GM21447 (cell line): ENCODE data around the gene GABPB1.

Source experiments
- ATAC-seq: cut with Tn5 transposase; IDR thresholded peaks from one replicate; pipeline ENCODE4 v1.9.1; 2021; ENCODE audit not compliant: unreplicated experiment

Gene GABPB1

DNA sequence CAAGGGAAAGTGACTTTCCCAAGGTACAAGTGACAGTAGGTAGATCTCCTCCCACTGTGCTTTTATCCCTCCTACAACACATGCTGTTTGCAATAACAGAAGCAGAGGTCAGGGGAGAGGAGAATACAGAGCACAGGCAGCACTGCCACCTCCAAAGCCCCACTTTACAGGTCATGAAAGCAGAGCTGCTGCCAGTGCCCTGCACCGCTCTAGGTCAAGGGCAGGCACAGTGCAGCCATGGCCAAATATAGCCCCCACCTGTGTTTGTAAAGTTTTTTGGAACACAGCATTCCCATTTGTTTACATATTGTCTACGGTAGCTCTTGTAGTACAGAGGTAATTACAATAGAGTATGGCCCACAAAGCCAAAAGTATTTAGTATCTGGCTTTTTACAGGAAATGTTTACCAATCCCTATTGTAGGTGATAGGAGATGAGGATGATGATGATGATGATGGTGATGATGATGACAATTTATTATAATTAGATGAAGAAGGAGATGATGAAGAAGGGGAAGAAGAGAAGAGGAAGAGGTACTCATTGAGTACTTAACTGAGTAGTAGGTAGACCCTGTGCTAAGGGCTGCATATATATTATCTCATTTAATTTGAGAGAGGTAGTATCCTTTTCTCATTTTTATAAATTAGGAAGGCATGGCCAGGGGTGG, 109.9 kb downstream of the GABPB1 start:
- ATAC-seq = no peak

- ATAC-seq = no peak
These were observed 110.8 kb downstream of the GABPB1 start for GRCh38 chr15:50244153-50244552.

DNA sequence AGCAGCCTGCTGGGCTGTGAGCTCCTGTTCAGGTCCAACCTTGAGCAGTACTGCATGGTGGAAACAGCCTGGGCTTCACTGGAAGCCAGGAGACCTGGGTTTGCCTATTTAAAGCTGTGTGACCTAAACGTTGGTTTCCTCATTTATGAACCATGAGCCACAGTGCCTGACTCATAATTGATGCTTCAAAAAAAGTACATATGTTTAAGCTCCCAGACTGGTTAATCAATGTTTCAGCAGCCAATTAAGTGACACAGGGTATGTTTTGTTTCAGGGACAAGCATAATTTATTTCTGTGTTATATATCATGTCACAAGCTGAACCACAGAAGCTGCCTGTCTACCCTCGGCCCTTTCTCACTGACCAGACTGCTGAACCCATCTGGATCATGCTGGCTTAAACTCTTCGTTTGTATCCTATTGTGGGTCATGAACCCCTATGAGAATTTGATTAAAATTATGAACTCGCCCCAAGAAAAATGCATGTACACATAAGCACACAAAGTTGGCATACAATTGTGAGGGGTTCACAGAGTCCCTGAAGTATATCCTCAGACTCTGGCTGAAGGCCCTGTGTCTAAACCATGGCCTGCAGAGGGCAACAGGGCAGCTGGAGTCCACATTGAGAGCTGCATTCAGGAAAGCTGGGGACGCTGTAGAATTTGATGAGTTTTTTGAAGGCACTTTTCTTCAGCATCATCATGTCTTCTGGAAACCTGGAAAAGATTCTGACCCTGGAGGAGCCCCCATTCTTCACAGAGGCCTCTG, 113.1 kb downstream of the GABPB1 start:
- no peak for ATAC-seq

DNA sequence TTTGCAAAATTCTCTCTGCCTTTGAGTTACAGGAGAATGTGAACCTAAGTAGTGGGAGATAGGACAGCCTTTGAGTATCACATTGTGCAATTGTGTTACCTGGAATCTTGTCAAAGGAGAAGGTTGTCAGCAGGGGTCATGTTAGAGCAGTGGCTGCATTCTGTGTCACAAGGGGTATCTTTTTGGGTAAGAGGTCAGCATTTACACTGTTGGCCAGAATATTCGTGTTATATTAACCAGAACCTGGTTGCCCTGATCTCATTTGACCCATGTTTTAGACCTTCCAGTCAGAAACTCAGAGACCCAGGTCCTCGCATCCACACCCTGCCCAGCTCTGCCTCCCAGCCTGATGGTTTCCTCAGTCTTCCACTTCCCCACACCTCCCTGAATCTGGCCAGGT, 116.7 kb downstream of the GABPB1 start:
- ATAC-seq = no peak

- ATAC-seq = no peak
These were observed 118.6 kb downstream of the GABPB1 start for GRCh38 chr15:50236433-50236832.

DNA sequence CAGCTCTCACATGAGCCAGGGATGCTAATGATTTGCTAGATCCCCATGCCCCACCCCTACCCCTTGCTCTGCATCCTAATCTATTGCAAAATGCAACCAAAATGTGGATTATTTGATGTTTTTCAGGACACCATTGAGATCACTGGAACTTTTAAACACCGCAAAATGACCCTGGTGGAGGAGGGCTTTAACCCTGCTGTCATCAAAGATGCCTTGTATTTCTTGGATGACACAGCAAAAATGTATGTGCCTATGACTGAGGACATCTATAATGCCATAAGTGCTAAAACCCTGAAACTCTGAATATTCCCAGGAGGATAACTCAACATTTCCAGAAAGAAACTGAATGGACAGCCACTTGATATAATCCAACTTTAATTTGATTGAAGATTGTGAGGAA, 119.2 kb downstream of the GABPB1 start:
- ATAC-seq = no peak

DNA sequence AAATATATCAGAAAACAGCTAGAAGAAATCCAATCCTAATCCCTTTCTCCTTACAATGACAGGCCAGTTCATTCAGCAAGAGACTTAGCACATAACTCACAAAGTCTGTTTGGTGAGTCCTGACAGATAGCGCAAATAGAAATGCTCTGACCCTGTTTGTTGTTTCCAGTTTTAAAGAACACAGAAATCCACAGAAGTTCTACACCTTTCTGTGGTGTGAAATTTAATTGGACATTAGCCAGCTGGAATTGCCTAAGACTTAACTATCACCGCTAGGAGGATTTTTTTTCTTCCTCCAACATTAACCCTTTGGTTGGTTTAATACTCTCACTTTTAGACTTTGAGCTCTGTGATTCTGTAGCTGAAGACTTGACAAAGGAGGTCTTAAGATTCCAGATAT, 120.2 kb downstream of the GABPB1 start:
- ATAC-seq = no peak

DNA sequence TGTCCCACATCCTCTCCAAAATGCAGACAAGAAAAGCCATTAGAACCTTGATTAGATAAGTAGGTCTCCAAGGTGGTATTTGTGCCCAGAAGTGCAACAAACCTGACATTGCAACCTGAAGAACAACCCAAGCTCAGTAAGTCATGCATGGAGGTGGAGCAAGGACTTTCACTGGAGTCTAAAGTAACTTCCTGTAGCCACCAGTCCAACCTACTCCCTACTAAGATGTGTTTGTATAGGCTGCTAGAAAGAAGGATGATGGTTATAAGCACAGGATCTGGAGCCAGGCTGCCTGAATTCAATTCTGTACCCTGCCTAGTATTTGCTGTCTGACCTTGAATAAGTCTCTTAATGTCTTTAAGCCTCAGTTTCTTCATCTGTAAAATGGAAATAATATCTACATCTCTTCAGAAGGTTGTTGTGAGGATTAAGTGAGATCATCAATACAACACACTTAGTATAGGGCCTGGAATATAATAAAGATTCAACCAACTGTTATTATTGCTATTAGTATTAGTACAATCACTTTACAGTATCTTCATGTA, 121.7 kb downstream of the GABPB1 start:
- no peak for ATAC-seq

- ATAC-seq = no peak
These were observed 122.2 kb downstream of the GABPB1 start for GRCh38 chr15:50232791-50233190.

GRCh38 chr15:50231761-50232160, 123.2 kb downstream of the GABPB1 start:
- ATAC-seq = no peak

GRCh38 chr15:50229336-50229735, 125.7 kb downstream of the GABPB1 start:
- ATAC-seq = no peak

GRCh38 chr15:50228866-50229265, 126.1 kb downstream of the GABPB1 start:
- ATAC-seq = no peak

- ATAC-seq = no peak
These were observed 127.9 kb downstream of the GABPB1 start for GRCh38 chr15:50227076-50227475.

DNA sequence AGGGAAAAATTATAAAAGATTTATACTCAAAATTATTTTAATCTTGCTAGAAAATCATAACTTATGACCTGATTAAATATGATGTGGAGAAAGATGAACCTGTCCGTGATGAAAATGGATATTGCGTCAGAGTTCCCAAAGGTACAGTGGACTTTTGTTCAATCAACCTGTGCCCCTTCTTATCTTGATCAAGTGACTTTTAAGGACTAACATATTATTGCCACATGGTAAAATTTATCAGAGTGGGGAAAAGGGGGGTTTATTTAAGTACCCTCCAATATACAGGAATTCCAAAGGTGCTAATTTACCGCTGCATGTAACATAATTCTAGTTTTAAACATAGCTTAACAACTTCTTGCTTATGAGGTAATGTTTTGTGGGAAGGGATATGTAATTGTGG, 129.1 kb downstream of the GABPB1 start:
- no peak for ATAC-seq
